Prostate gland (tissue), 2 donors: ENCODE data around the gene ST3GAL6.

ENCODE experiments used
- POLR2AphosphoS5 ChIP-seq: sonication (generic); formaldehyde crosslinking; IDR thresholded peaks from one replicate; pipeline ENCODE4 v1.6.1; 2017; ENCODE audit warnings: antibody characterized with exemption
- TF ChIP-seq, protein P1 (sequence below), 4 experiments: fragments of 200-600 bp in 2 of 4; fragments of 450-650 bp in 2 of 4; sonication (generic) in 2 of 4; IDR thresholded peaks; 1 replicate in 3 of 4; 2 replicates in 1 of 4; pipeline ENCODE4 v1.5.1; 2016 to 2019; ENCODE audit warnings: antibody characterized with exemption in 4 of 4, mild to moderate bottlenecking in 2 of 4, moderate library complexity in 2 of 4

DNA sequence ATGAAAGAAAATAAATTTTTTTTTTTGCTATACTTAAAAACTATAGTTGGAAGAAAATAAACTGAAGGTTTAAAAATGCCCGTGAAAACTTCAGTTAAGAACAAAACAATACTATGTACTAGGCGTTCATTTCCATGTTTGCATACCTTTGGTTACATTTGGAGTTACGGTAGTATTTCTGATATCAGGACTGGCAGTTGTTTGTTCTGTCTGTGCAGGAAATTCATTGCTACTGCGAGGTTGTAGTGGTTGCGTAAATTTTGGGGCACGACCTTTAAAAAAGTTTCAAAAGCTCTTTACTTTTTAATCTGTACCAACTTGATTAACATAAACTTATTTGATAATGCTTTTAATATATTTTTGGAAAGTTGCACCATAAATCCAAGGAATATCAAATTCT lies 47.9 kb downstream of the ST3GAL6 start:
- TF ChIP-seq, protein P1, sequence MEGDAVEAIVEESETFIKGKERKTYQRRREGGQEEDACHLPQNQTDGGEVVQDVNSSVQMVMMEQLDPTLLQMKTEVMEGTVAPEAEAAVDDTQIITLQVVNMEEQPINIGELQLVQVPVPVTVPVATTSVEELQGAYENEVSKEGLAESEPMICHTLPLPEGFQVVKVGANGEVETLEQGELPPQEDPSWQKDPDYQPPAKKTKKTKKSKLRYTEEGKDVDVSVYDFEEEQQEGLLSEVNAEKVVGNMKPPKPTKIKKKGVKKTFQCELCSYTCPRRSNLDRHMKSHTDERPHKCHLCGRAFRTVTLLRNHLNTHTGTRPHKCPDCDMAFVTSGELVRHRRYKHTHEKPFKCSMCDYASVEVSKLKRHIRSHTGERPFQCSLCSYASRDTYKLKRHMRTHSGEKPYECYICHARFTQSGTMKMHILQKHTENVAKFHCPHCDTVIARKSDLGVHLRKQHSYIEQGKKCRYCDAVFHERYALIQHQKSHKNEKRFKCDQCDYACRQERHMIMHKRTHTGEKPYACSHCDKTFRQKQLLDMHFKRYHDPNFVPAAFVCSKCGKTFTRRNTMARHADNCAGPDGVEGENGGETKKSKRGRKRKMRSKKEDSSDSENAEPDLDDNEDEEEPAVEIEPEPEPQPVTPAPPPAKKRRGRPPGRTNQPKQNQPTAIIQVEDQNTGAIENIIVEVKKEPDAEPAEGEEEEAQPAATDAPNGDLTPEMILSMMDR (IDR thresholded peaks at IDR 0.05) = no peak
- TF ChIP-seq POLR2AphosphoS5 = no peak
